Measurements from ENCODE around the gene SLC4A3. TPM values are rescaled to one million over a fixed set of nuclear protein-coding genes. Genes with fewer than 3 reads are reported as not detected.
"Not testable (repeated sequence)": the region's sequence is repeated elsewhere in the genome, so short reads cannot be mapped to it uniquely, and the experiment has no call there.

SLC4A3 gene
- total RNA-seq, 1 experiment from 2014 or later, result 0.52 TPM

DNA sequence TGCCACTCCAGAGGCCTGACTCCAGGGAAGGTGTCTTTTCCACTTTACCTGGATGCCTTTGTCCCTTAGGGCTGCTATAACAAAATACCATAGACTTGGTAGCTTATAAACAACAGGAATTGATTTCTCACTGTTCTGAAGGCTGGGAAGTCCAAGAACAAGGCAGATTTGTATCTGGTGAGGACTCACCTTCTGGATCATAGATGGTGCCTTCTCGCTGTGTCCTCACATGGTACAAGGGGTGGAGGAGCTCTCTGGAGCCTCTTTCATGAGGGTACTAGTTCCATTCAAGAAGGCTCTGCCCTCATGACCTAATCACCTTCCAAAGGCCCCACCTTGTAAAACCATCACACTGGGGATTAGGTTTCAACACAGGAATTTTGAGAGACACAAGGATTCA is 52.1 kb downstream of the SLC4A3 start:
- no TSS peak for BruUV-seq (replicated peaks)
- no peaks in the 10 kb centered on the region for H3K36me3 ChIP-seq (ENCODE audit: insufficient read depth, low read length, poor library complexity, severe bottlenecking)
- DNase-seq (ENCODE audit: low spot score), result no peak
- H3K4me1 ChIP-seq (ENCODE audit: insufficient read depth, low read length, poor library complexity, severe bottlenecking), result no peaks in the 10 kb centered on the region
- ChIA-PET POLR2A (ENCODE audit: low non-redundant PET) (no interaction called here), CTCF (no interaction called here)
- no peak overlapping the region for H3K4me3 ChIP-seq (ENCODE audit: low read depth, low read length, poor library complexity, severe bottlenecking)
- H3K9me3 ChIP-seq (ENCODE audit: low read depth, low read length, poor library complexity, severe bottlenecking), result peaks cover 3% of the 10 kb centered on the region
- TF ChIP-seq, protein P1, sequence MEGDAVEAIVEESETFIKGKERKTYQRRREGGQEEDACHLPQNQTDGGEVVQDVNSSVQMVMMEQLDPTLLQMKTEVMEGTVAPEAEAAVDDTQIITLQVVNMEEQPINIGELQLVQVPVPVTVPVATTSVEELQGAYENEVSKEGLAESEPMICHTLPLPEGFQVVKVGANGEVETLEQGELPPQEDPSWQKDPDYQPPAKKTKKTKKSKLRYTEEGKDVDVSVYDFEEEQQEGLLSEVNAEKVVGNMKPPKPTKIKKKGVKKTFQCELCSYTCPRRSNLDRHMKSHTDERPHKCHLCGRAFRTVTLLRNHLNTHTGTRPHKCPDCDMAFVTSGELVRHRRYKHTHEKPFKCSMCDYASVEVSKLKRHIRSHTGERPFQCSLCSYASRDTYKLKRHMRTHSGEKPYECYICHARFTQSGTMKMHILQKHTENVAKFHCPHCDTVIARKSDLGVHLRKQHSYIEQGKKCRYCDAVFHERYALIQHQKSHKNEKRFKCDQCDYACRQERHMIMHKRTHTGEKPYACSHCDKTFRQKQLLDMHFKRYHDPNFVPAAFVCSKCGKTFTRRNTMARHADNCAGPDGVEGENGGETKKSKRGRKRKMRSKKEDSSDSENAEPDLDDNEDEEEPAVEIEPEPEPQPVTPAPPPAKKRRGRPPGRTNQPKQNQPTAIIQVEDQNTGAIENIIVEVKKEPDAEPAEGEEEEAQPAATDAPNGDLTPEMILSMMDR (conservative IDR thresholded peaks at IDR 0.05; ENCODE audit: low read depth, low read length), result no peak
- no peak for TF ChIP-seq EZH2 (IDR thresholded peaks at IDR 0.05; ENCODE audit: borderline replicate concordance, low read depth, low read length, poor library complexity, severe bottlenecking)
- no peak overlapping the region for H3K27ac ChIP-seq (ENCODE audit: low read depth, low read length, poor library complexity, severe bottlenecking)
- intact Hi-C loops (cut with micrococcal nuclease; ENCODE audit: unreplicated experiment), result no loop called here
- H3K27me3 ChIP-seq (replicated peaks; ENCODE audit: insufficient read depth, low read depth, low read length, poor library complexity), result no peaks in the 10 kb centered on the region

DNA sequence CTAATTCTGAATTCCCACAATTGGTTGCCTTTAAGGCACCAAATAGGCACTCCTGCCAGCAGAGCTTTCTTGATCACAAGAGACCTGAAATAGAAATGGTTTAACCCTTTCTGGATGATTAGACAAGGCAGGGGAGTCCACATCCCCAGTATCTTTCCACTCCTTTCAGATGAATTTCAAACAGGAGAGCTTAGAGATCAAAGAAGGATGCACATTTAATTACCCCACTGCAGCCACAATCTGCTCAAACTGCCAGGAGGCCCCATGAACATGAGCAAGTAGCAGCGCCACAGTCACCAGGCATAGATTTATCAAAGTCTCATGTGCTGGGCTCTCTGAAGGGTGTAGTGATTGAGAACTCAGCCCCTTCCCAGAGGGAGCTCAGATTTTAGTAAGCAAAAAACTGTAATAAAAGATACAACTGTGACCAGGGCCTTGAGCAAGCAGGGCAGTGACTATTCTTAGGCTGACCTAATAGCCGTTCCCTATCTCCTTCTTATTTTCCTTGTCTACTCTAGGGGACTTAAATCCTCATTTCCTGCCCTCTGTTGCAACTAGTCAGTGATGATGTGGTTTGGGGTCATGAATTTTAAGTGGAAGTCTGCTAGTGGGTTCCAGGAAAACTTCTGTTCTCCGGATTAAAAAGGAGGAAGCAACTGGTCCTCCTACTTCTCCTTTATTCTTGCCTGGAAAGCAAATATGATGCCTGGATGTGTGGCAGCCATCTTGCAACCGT is 53.7 kb downstream of the SLC4A3 start:
- Histone ChIP-seq H3K4me1 (ENCODE audit: insufficient read depth, low read length, poor library complexity, severe bottlenecking) (peaks cover 4% of the 10 kb centered on the region), H3K27ac (ENCODE audit: low read depth, low read length, poor library complexity, severe bottlenecking) (no peak overlapping the region), H3K9me3 (ENCODE audit: low read depth, low read length, poor library complexity, severe bottlenecking) (peaks cover 3% of the 10 kb centered on the region), H3K4me3 (ENCODE audit: low read depth, low read length, poor library complexity, severe bottlenecking) (no peak overlapping the region), H3K36me3 (ENCODE audit: insufficient read depth, low read length, poor library complexity, severe bottlenecking) (no peaks in the 10 kb centered on the region), H3K27me3 (replicated peaks; ENCODE audit: insufficient read depth, low read depth, low read length, poor library complexity) (no peaks in the 10 kb centered on the region)
- intact Hi-C loops (cut with micrococcal nuclease; ENCODE audit: unreplicated experiment), result no loop called here
- POLR2A ChIA-PET (ENCODE audit: low non-redundant PET), result no interaction called here
- no TSS peak for BruUV-seq (replicated peaks)
- TF ChIP-seq, protein P1 (conservative IDR thresholded peaks at IDR 0.05; ENCODE audit: low read depth, low read length), result no peak
- no peak for TF ChIP-seq EZH2 (IDR thresholded peaks at IDR 0.05; ENCODE audit: borderline replicate concordance, low read depth, low read length, poor library complexity, severe bottlenecking)
- no peak for DNase-seq (ENCODE audit: low spot score)
- CTCF ChIA-PET, result interaction anchor here (0.6 kb wide), 1 partner anchor 122 kb away, joined by 3 read pairs; no protein-coding TSS in a partner anchor

DNA sequence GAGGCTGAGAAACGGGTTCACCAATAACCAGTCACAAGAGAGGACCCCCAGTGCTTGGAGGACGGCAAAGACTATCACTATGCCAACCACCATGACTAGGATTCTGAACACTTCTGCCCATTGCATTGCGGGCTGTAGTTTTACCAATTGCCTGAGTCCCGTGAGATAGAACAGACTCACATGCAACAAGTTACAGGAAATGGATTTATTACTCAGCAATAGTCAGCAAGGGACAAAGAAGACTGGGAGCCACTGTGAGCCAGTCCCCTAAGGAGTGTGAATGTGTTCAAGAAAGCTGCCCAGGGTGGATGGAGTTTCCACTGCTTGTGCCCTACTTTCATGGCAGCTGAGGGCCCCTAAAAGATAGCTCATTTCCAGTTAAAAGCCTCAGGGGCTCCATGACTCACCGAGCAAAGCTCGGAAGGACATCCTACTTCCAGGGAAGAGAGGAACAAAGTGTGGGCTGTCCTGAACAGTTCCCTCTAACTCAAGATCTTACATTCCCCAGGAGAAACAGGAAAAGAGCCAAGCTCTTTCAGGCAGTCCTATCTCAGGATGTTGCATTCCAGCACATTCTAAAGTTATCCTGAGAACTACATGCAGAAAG is 54.4 kb downstream of the SLC4A3 start:
- peaks cover 3% of the 10 kb centered on the region for H3K9me3 ChIP-seq (ENCODE audit: low read depth, low read length, poor library complexity, severe bottlenecking)
- H3K4me3 ChIP-seq (ENCODE audit: low read depth, low read length, poor library complexity, severe bottlenecking), result no peak overlapping the region
- H3K4me1 ChIP-seq (ENCODE audit: insufficient read depth, low read length, poor library complexity, severe bottlenecking), result peaks cover 6% of the 10 kb centered on the region
- H3K27ac ChIP-seq (ENCODE audit: low read depth, low read length, poor library complexity, severe bottlenecking), result no peak overlapping the region
- no peaks in the 10 kb centered on the region for H3K36me3 ChIP-seq (ENCODE audit: insufficient read depth, low read length, poor library complexity, severe bottlenecking)
- BruUV-seq (replicated peaks), result no TSS peak
- peak; percentile 21 for DNase-seq (ENCODE audit: low spot score)
- TF ChIP-seq, protein P1 (conservative IDR thresholded peaks at IDR 0.05; ENCODE audit: low read depth, low read length), result no peak
- no peak for TF ChIP-seq EZH2 (IDR thresholded peaks at IDR 0.05; ENCODE audit: borderline replicate concordance, low read depth, low read length, poor library complexity, severe bottlenecking)
- CTCF ChIA-PET, result no interaction called here
- intact Hi-C loops (cut with micrococcal nuclease; ENCODE audit: unreplicated experiment), result no loop called here
- no peaks in the 10 kb centered on the region for H3K27me3 ChIP-seq (replicated peaks; ENCODE audit: insufficient read depth, low read depth, low read length, poor library complexity)
- POLR2A ChIA-PET (ENCODE audit: low non-redundant PET), result no interaction called here

DNA sequence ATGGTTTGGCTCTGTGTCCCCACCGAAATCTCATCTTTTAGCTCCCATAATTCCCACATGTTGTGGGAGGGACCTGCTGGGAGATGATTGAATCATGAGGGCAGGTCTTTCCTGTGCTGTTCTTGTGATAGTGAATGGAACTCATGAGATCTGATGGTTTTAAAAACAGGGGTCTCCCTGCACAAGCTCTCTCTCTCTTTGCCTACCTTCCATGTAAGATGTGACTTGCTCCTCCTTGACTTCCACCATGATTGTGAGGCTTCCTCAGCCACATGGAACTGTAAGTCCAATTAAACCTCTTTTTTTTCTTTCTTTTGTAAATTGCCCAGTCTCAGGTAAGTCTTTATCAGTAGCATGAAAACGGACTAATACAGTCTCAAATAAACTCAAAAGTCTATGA is 56.0 kb downstream of the SLC4A3 start:
- H3K27ac ChIP-seq (ENCODE audit: low read depth, low read length, poor library complexity, severe bottlenecking); DNase-seq (ENCODE audit: low spot score); POLR2A ChIA-PET (ENCODE audit: low non-redundant PET); H3K4me1 ChIP-seq (ENCODE audit: insufficient read depth, low read length, poor library complexity, severe bottlenecking); H3K27me3 ChIP-seq (replicated peaks; ENCODE audit: insufficient read depth, low read depth, low read length, poor library complexity); H3K4me3 ChIP-seq (ENCODE audit: low read depth, low read length, poor library complexity, severe bottlenecking); H3K9me3 ChIP-seq (ENCODE audit: low read depth, low read length, poor library complexity, severe bottlenecking); BruUV-seq (replicated peaks); H3K36me3 ChIP-seq (ENCODE audit: insufficient read depth, low read length, poor library complexity, severe bottlenecking); CTCF ChIA-PET; intact Hi-C loops (cut with micrococcal nuclease; ENCODE audit: unreplicated experiment): not testable (repeated sequence)
